HG02852 (cell line): ENCODE data around the gene TECR.
A peak's percentile ranks its signal among the peaks of the same experiment; 100 is the strongest.
"Not testable (repeated sequence)": the region's sequence is repeated elsewhere in the genome, so short reads cannot be mapped to it uniquely, and the experiment has no call there.

Experiments
- ATAC-seq: cut with Tn5 transposase; IDR thresholded peaks from one replicate; pipeline ENCODE4 v1.9.1; 2021; ENCODE audit warnings: mild to moderate bottlenecking, moderate library complexity; ENCODE audit not compliant: unreplicated experiment

Gene TECR

GRCh38 chr19:14559916-14560775 is 30.8 kb downstream of the TECR start:
- no peak for ATAC-seq

DNA sequence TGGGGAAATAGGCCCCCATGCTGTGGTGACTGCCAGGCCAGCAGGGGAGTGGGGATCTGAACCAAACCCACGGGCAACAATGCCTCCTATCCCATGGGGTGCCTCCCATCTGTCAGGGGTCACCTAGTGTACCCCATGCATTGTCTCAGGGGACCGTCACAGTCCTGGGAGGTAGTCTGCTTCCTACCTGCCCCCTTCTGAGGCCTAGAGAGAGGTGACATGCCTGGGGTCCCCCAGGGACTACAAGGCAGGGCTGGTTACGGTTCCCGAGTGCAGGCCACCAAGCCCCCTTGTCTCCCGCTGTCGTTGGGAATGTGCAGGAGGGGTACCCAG is 31.3 kb downstream of the TECR start:
- ATAC-seq = no peak

DNA sequence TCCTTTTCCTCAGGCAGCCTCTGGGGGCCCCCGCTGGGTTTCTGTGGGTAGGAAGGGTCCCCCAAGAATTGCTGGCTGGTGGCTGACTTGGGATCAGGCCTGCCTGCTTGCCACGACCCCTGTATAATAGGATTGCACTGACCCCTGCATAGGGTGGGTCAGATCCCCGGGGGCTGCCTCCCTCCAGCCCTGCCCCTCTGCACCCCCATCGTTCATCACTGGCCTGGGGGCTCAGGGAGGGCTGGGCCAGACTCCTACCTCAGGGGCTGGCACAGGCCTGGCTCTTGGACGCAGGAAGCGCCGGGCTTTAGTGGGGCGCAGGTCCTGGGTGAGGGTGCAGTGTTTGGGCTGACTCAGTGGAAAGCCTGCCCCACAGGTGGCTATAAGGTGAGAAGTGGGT is 31.9 kb downstream of the TECR start:
- ATAC-seq = no peak

- ATAC-seq = no peak
These were observed 32.5 kb downstream of the TECR start for GRCh38 chr19:14561847-14562351.

DNA sequence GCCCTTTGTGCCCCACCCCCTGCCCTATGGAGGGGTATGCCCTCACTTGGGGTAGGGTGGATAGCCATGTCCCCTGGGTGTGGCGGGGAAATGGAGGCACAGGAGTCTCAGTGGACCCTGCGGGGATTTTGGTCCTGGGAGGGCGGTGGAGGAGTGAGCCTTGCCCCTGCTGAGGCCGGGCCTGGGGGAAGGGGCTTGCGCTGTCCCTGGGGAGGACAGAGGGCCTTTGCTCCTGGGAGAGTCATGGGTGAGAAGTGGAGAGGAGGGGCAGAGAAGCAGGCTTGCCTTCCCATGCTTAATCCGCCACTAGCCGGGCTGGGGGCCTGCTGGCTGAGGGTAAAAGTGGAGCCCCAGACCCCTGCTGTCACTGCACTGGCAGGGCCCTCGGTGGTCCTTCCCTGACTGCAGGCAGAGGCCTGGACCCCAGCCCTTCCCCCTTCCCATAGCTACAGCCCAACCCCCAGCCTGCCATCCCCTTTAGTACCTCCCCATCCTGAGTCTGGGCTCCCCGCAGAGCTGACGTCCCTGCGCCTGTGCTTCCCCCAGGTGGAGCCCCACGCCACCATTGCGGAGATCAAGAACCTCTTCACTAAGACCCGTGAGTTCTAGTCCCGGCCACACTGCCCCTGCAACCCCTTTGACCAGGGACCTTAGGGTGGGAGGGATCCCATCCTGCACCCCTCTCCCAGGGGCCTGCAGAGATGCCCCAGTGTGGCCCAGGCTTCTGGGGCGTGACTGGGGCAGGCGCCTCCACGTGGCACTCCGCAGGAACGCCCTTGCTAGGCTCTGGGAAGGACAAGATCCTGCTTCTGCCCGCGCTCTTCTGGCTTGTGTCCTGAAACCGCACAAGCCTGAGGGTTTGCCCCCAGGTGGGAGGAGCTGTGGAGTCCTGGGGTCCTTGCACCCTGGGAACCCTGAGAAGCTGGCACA is 33.5 kb downstream of the TECR start:
- no peak for ATAC-seq

DNA sequence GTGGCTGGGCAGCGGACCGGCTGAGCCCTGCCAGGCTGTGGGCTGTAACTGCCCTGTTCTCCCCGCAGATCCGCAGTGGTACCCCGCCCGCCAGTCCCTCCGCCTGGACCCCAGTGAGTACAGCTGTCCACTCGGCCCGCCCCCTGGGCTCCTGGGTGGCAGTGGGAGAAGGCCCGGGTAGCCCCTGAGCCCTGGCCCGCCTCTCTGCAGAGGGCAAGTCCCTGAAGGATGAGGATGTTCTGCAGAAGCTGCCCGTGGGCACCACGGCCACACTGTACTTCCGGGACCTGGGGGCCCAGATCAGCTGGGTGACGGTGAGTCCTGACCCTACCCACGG is 34.2 kb downstream of the TECR start:
- no peak for ATAC-seq

GRCh38 chr19:14563989-14564651 is 34.7 kb downstream of the TECR start:
- ATAC-seq = no peak

DNA sequence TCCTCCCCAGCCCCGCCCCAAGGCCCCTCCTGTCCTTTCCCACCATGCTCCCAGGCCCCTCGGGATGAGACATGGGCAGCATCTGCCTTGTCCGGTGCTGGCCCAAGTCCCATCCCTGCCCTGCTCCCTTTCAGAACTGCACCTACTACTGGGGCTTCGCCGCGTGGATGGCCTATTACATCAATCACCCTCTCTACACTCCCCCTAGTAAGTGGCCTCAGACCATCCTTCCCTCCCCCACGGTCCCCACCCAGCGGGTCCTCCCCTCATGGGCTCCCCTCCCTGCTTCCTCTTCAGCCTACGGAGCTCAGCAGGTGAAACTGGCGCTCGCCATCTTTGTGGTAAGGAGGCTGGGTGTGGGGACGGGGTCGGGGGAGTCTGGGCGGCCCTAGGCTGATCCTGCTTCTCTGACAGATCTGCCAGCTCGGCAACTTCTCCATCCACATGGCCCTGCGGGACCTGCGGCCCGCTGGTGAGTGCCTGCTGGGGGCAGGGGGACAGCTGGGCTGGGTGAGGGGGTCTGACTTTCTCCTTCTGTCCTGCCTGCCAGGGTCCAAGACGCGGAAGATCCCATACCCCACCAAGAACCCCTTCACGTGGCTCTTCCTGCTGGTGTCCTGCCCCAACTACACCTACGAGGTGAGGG is 35.4 kb downstream of the TECR start:
- not testable (repeated sequence) for ATAC-seq

- no peak for ATAC-seq
These were observed 35.9 kb downstream of the TECR start for GRCh38 chr19:14565298-14565679.

GRCh38 chr19:14565765-14566711 is 36.6 kb downstream of the TECR start:
- ATAC-seq = no peak

GRCh38 chr19:14566712-14567077 is 37.3 kb downstream of the TECR start:
- no peak for ATAC-seq

DNA sequence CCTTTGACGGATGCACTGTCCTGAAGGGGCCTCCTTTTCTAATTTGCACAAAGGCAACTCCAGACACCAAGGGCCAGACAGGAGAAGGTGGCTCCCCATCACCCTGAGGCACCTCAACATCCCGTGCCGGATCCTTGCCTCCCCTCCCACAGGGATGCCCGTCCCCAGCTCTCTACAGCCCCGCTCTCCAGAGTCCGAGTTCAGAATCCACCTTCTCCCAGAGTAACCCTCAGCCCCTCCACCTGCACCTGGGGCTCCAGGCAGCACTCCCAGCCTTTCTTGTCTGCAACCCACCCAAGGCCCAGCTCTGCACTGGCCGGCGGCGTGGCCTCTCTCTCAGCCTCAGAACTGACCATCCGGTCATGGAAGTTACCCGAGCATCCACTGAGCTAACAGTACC is 37.7 kb downstream of the TECR start:
- ATAC-seq = no peak

DNA sequence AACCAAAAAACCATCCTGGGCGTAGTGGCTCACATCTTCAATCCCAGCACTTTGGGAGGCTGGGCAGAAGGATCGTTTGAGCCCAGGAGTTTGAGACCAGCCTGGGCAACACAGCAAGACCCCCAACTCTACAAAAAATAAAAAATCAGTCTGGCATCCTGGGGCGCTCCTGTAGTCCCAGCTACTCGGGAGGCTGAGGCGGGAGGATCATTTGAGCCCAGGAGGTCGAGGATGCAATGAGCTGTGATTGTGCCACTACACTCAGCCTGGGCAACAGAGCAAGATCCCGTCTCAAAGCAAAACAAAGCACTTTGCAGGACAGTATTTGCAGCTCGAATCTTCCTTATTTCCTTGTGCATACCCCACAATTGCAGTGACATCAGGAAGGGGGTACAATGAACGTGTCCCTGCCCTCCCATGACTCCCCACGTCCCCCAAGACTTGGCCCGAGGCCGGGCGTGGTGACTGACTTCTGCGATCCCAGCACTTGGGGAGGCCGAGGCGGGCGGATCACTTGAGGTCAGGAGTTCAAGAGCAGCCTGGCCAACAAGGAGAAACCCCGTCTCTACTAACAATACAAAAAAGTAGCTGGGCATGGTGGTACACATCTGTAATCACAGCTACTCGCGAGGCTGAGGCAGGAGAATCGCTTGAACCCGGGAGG is 41.6 kb downstream of the TECR start:
- ATAC-seq = no peak

DNA sequence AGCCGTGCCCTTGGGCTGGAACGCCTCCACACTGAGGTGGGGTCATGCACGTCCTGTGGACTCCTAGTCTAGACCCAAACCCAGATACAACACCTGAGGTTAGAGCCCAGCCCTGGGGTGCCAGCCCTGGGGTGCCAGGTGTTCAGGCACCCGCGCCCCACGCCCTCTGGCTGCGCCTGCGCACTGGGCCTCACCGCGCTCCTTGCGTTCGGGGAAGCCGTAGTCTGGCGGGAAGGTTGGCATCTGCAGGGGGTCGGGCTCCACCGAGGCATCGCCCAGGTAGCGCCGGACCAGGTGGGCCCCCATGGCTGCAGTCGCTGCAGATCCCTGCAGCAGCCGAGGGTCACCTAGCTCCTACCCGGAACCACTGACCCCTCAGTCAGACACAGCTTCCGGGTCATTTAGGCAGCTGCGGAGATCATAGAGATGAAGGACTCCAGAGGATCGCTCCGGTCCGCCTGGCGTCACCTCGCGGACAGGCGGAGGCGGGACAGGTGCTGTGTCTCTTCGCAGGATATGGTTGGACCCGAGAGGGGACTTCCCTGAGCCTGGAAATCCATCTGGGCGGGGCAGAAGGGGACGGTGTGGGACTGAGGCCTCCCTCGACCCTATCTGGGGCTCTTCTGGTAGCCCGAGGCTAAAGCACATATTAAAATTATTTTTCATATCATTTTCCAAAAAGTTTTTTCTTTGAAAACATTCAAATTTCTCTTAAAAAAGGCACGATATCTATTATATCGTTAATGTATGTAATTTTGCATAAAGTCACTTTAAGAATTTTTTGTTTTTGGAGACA is 42.5 kb downstream of the TECR start, which contains the start of gene NDUFB7:
TSS of gene NDUFB7 (minus strand) at position 372 of the 796 bp plus-strand sequence. CDS start at position 306, 66 bp downstream.
- ATAC-seq = peak; percentile 80

GRCh38 chr19:14575428-14575980 is 46.1 kb downstream of the TECR start:
- no peak for ATAC-seq

DNA sequence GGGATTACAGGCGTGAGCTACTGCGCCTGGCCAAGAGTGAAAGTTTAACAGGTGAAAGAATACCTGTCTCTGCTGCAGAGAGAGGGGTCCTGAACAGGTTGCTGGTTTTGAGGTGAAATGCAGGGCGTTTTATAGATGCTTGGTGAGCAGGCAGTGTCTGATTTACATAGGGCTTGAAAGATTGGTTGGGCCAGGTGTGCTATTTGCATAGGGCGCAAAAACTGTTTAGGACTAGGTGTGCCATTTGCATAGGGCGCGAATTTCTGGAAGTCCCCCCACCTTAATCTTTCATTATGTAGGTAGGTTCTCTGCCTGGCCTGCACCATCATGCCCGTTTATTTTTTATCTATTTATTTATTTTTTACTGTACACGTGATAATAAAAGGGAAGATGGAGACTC is 47.0 kb downstream of the TECR start:
- ATAC-seq = no peak

GRCh38 chr19:14577264-14577663 is 47.9 kb downstream of the TECR start:
- ATAC-seq = no peak

DNA sequence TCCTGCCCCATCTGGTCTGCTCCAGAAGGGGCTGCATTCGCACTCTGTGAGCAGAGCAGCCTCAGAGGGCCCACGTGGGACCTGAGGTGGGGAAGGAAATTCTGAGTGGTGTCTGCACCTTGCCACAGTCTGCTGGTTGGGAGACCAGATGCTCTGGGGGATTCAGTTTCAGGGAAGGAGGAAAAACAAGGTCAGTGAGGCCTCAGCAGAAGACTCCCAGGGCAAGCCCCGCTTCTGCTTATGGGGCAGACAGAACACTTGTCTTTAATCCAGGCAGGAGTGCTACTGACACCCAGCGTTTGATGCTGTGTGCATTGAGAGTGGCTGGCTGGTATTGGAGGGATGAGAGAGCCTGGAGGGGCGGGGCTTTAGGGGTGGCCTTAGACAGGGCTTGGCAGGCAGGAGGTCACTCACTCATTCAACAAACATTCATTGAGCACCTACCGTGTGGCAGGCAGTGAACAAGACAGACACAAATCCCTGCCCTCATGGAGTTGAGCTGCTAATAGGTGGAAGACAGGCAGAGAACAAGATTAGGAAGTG is 48.6 kb downstream of the TECR start:
- no peak for ATAC-seq
